HepG2 (cell line): ENCODE data around the gene MAP3K20. TPM values are rescaled to one million over a fixed set of nuclear protein-coding genes. Genes with fewer than 3 reads are reported as not detected.

ENCODE experiments used
- ATAC-seq: fragments of 200-7000 bp; cut with Tn5 transposase; 3 replicates; pipeline ENCODE4 v1.9.1; 2020; ENCODE audit warnings: mild to moderate bottlenecking, moderate library complexity
- BruUV-seq: library from RNA; stranded (reverse); fragments of 400-500 nt; replicated peaks from 2 replicates; lab custom pipeline; 2021; lab: Mats Ljungman, UMichigan
- CTCF ChIA-PET: fragments of 300-600 bp; formaldehyde crosslinking; extraction: SDS; loops from one replicate; lab custom pipeline; 2021; ENCODE audit warnings: low total read pairs, inconsistent platforms, low intra/inter-chr PET ratio; lab: Yijun Ruan, JAX
- POLR2A ChIA-PET: fragments of 350-600 bp; sonication (Branson Sonifier 250); formaldehyde crosslinking; loops from one replicate; lab custom pipeline; 2020; ENCODE audit warnings: antibody characterized with exemption, inconsistent platforms; lab: Yijun Ruan, JAX
- DNase-seq: peaks from one replicate; pipeline ENCODE4 v3.0.0-alpha.2; 2015; ENCODE audit warnings: low spot score
- FAIRE-seq: peaks from 3 replicates; lab custom pipeline; 2011; peaks lifted over from hg19 to GRCh38; lab: Jason Lieb, UNC
- H2AFZ ChIP-seq: one replicate; pipeline ENCODE4 v1.6.1; 2011; ENCODE audit warnings: low read length, inconsistent platforms
- H3K27ac ChIP-seq: fragments of 300-600 bp; 3 replicates; pipeline ENCODE4 v1.8.0; 2011; ENCODE audit warnings: mixed run types, mild to moderate bottlenecking, mixed read lengths, low read length, inconsistent platforms; ENCODE audit not compliant: insufficient read depth; ENCODE audit errors: extremely low read length
- H3K27me3 ChIP-seq, 2 experiments: fragments of 200-600 bp in 1 of 2; 2 replicates in 1 of 2; 3 replicates in 1 of 2; pipeline versions ENCODE4 v1.6.0 to v1.8.0; 2011; ENCODE audit warnings: low read length in 2 of 2, mild to moderate bottlenecking in 2 of 2, moderate library complexity in 2 of 2, inconsistent platforms in 1 of 2; ENCODE audit not compliant: insufficient read depth in 2 of 2, control insufficient read depth in 1 of 2
- H3K36me3 ChIP-seq, 2 experiments: fragments of 200-600 bp in 1 of 2; replicated peaks in 1 of 2; 2 replicates in 1 of 2; 3 replicates in 1 of 2; pipeline versions ENCODE4 v1.5.1 to v1.8.0; 2011; ENCODE audit warnings: low read length in 2 of 2, inconsistent platforms in 1 of 2; ENCODE audit not compliant: insufficient read depth in 2 of 2, control insufficient read depth in 1 of 2
- H3K4me1 ChIP-seq: 2 replicates; pipeline ENCODE4 v1.5.1; 2012; ENCODE audit warnings: low read length, inconsistent platforms; ENCODE audit not compliant: insufficient read depth
- H3K4me2 ChIP-seq: 2 replicates; pipeline ENCODE4 v1.6.0; 2011; ENCODE audit warnings: low read depth, low read length, inconsistent platforms
- H3K4me3 ChIP-seq, 3 experiments: fragments of 200-600 bp in 1 of 3; sonication (generic), shearing (Covaris generic) in 1 of 3; replicated peaks in 1 of 3; 2 replicates each; pipeline ENCODE4 v1.5.1; 2011 to 2016; ENCODE audit warnings: low read length in 3 of 3, inconsistent platforms in 2 of 3, low read depth in 2 of 3, mild to moderate bottlenecking in 2 of 3, control low read depth in 1 of 3, mixed read lengths in 1 of 3; ENCODE audit not compliant: insufficient read depth in 1 of 3
- H3K79me2 ChIP-seq: one replicate; pipeline ENCODE4 v1.6.1; 2011; ENCODE audit warnings: low read length, inconsistent platforms; ENCODE audit not compliant: insufficient read depth
- H3K9ac ChIP-seq: 2 replicates; pipeline ENCODE4 v1.6.0; 2011; ENCODE audit warnings: mild to moderate bottlenecking, low read depth, low read length, inconsistent platforms; ENCODE audit not compliant: insufficient read depth
- H3K9me3 ChIP-seq: 2 replicates; pipeline ENCODE4 v1.5.1; 2012; ENCODE audit warnings: mild to moderate bottlenecking, low read length
- H4K20me1 ChIP-seq: 2 replicates; pipeline ENCODE4 v1.6.0; 2011; ENCODE audit warnings: inconsistent platforms, mild to moderate bottlenecking, low read length, moderate library complexity; ENCODE audit not compliant: insufficient read depth
- AFF4 ChIP-seq: sonication (generic); formaldehyde crosslinking; IDR thresholded peaks from 2 replicates; pipeline ENCODE4 v1.4.0; 2020; ENCODE audit warnings: missing genetic modification reagents
- ASH2L ChIP-seq: fragments of 300-600, 200-600 bp; sonication (generic); IDR thresholded peaks from 2 replicates; pipeline ENCODE4 v1.7.0; 2017; ENCODE audit warnings: low read depth, mild to moderate bottlenecking, moderate library complexity, mixed read lengths, low read length; ENCODE audit not compliant: insufficient read length
- CCDC6 ChIP-seq: sonication (generic); formaldehyde crosslinking; IDR thresholded peaks from 2 replicates; pipeline ENCODE4 v1.8.1; 2022; ENCODE audit warnings: mild to moderate bottlenecking, missing genetic modification reagents, moderate library complexity
- CHD2 ChIP-seq: IDR thresholded peaks from 2 replicates; pipeline ENCODE4 v1.6.1; 2011; ENCODE audit warnings: low read depth, low read length, improper control_type of control experiment
- HNF4A ChIP-seq: sonication (generic); formaldehyde crosslinking; IDR thresholded peaks from 2 replicates; pipeline ENCODE4 v1.4.0; 2020; ENCODE audit warnings: missing genetic modification reagents
- IRF1 ChIP-seq: sonication (generic); formaldehyde crosslinking; IDR thresholded peaks from 2 replicates; pipeline ENCODE4 v1.4.0; 2020; ENCODE audit warnings: low read depth, mild to moderate bottlenecking, missing genetic modification reagents
- MTF1 ChIP-seq: sonication (generic); formaldehyde crosslinking; IDR thresholded peaks from 2 replicates; pipeline ENCODE4 v1.5.0; 2020; ENCODE audit warnings: missing genetic modification reagents
- PCBP2 ChIP-seq: fragments of 200-400 bp; formaldehyde crosslinking; optimal IDR thresholded peaks from 2 replicates; pipeline ENCODE3; 2018; ENCODE audit warnings: low read length, low read depth; ENCODE audit not compliant: poor library complexity, severe bottlenecking
- RAD21 ChIP-seq: fragments of 450-650 bp; formaldehyde crosslinking; IDR thresholded peaks from 2 replicates; pipeline ENCODE4 v1.5.0; 2020; ENCODE audit warnings: mild to moderate bottlenecking
- TSC22D2 ChIP-seq: sonication (generic); formaldehyde crosslinking; IDR thresholded peaks from 2 replicates; pipeline ENCODE4 v1.5.1; 2020; ENCODE audit warnings: missing genetic modification reagents, mild to moderate bottlenecking, borderline replicate concordance
- ZNF816 ChIP-seq: sonication (generic); formaldehyde crosslinking; IDR thresholded peaks from 2 replicates; pipeline ENCODE4 v1.8.0; 2022; ENCODE audit warnings: missing genetic modification reagents, mild to moderate bottlenecking, borderline replicate concordance
- ZNF83 ChIP-seq: sonication (generic); formaldehyde crosslinking; IDR thresholded peaks from 2 replicates; pipeline ENCODE4 v1.4.0; 2020; ENCODE audit warnings: missing genetic modification reagents, mild to moderate bottlenecking, borderline replicate concordance
- WGBS: methylation state at CpG from one replicate; pipeline ENCODE4 v1.1.6; 2017; ENCODE audit warnings: low lambda C conversion rate; 5-methylcytosine and 5-hydroxymethylcytosine counted together
- in situ Hi-C: cut with HindIII; loops from 2 replicates; pipeline ENCODE4 v1.10.0; 2017; ENCODE audit warnings: low pct_unique_long_range_greater_than_20kb; ENCODE audit not compliant: extremely low pct_ligation_motif_present
- intact Hi-C: fragments of 100-400 bp; cut with micrococcal nuclease; formaldehyde crosslinking; loops from one replicate; pipeline ENCODE4 v1.10.0; 2022; ENCODE audit not compliant: unreplicated experiment
- polyA plus RNA-seq, 8 experiments: library from polyadenylated mRNA; depleted of rRNA in 3 of 8; stranded (reverse) in 7 of 8; unstranded in 1 of 8; fragments of >200 nt; fragmentation: Illumina TruSeq in 4 of 8; extraction: Trizol in 4 of 8; gene quantifications; 2 replicates each; pipeline versions ENCODE4 v1.2.1 to v1.2.3, GENCODE V29; 2011 to 2016; ENCODE audit warnings: low read depth in 4 of 8, missing spikeins in 1 of 8, mixed read lengths in 1 of 8; ENCODE audit not compliant: insufficient read depth in 1 of 8
- total RNA-seq, 5 experiments: library from RNA; depleted of rRNA; stranded (reverse); fragments of >200 nt; fragmentation: Illumina TruSeq; extraction: Trizol; gene quantifications; 2 replicates each; pipeline ENCODE4 v1.2.3, GENCODE V29; 2016; ENCODE audit warnings: low read depth in 1 of 5
- TF ChIP-seq, protein P1 (sequence below): sonication (generic); formaldehyde crosslinking; IDR thresholded peaks from 2 replicates; pipeline ENCODE4 v1.9.0; 2022; ENCODE audit warnings: low read depth, missing genetic modification reagents
- TF ChIP-seq, protein P2 (sequence below): IDR thresholded peaks from 2 replicates; pipeline ENCODE4 v1.6.1; 2016

MAP3K20 gene
- total and polyA plus RNA-seq, 2 of the 13 experiments (the other 11 are each of a cell fraction or from before 2014, with no cell fraction given), result 5.2 to 13.5 TPM

- ATAC-seq, result no peak
Measured at GRCh38 chr2:173217116-173217840, 141.6 kb downstream of the MAP3K20 start.

More at GRCh38 chr2:173217116-173217840, 141.6 kb downstream of the MAP3K20 start:
- intact Hi-C loops, result no loop called here
- Histone ChIP-seq H3K79me2 (no peaks in the 10 kb centered on the region), H3K4me2 (no peak overlapping the region), H3K36me3 (no peaks in the 10 kb centered on the region), H3K9me3 (no peaks in the 10 kb centered on the region), H3K4me3 (no peak overlapping the region), H3K4me1 (peaks cover 11% of the 10 kb centered on the region), H2AFZ (no peak overlapping the region), H4K20me1 (no peaks in the 10 kb centered on the region), H3K9ac (no peak overlapping the region), H3K27me3 (no peaks in the 10 kb centered on the region), H3K27ac (no peak overlapping the region)
- DNase-seq (no peak), FAIRE-seq (no peak)
- WGBS, result 96% methylated on average over 20 of the region's 20 CpGs
- CTCF ChIA-PET, result no interaction called here
- no TSS peak for BruUV-seq
- POLR2A ChIA-PET, result no interaction called here
- TF ChIP-seq CCDC6 (CRISPR knock-in tag) (no peak), PCBP2 (no peak), IRF1 (no peak), RAD21 (no peak), MTF1 (CRISPR knock-in tag) (no peak), ZNF83 (no peak), CHD2 (no peak), ZNF816 (CRISPR knock-in tag) (no peak), HNF4A (CRISPR knock-in tag) (no peak), ASH2L (no peak), TSC22D2 (CRISPR knock-in tag) (no peak), AFF4 (CRISPR knock-in tag) (no peak)
- TF ChIP-seq, protein P1, sequence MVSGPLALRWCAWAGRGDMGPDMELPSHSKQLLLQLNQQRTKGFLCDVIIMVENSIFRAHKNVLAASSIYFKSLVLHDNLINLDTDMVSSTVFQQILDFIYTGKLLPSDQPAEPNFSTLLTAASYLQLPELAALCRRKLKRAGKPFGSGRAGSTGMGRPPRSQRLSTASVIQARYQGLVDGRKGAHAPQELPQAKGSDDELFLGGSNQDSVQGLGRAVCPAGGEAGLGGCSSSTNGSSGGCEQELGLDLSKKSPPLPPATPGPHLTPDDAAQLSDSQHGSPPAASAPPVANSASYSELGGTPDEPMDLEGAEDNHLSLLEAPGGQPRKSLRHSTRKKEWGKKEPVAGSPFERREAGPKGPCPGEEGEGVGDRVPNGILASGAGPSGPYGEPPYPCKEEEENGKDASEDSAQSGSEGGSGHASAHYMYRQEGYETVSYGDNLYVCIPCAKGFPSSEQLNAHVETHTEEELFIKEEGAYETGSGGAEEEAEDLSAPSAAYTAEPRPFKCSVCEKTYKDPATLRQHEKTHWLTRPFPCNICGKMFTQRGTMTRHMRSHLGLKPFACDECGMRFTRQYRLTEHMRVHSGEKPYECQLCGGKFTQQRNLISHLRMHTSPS (CRISPR knock-in tag), result no peak
- TF ChIP-seq, protein P2, sequence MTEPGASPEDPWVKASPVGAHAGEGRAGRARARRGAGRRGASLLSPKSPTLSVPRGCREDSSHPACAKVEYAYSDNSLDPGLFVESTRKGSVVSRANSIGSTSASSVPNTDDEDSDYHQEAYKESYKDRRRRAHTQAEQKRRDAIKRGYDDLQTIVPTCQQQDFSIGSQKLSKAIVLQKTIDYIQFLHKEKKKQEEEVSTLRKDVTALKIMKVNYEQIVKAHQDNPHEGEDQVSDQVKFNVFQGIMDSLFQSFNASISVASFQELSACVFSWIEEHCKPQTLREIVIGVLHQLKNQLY (CRISPR knock-in tag), result no peak
- in situ Hi-C loops, result no loop called here
